Ammon's horn (tissue), 1 donor: ENCODE results near the gene CCT7.
"Not testable (repeated sequence)": the region's sequence is repeated elsewhere in the genome, so short reads cannot be mapped to it uniquely, and the experiment has no call there.

Experiments
- DNase-seq: peaks from one replicate; pipeline ENCODE4 v3.0.0-alpha.2; 2016; ENCODE audit warnings: low spot score

CCT7 gene

DNA sequence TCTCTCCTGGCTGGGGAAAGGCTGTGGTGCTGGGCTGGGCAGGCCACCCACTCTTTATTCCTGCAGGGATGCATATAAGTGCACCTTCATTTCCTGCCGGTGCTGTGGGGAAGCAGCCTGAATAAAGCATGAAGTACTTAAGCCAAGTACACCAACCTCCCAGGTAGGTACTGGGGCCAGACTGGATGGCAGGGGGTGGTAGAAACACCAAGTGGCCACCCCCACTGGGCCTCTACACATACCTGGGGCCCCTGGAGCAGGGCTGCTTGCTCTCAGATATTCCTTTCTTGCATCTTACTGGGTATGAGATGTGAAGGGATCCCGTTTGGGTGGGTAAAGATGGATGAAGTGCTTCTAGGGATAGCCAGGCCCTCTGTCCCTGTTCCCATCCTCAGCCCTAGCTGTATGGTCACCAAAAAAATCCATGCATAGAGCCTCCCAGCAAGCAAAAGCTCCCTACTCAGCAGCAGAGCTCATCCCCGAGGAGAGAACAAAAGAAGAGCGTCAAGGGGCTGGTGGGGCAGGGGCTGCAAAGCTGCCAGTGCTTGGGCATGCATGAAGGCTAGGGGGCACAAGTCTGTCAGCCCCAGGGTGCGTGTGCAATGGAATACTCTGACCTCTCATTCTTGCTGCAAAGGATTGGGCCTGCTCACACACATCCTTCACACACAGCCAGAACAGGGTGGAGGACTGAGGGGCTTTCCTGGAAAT is 22.0 kb downstream of the CCT7 start:
- DNase-seq = no peak

DNA sequence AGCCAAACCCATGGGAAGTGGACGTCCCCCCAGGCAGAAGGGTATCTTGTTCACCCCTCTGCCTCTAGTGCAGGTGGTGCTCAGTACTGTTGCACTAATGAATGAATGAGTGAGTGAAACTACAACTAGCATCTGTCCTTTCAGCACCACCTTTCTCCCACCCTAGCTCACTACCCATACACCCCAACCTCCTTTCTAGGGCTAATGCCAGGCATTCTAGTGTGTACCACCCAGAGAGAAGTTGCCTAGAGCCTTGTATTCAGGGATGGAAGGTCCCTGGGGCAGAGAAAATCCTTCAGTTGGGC is 22.5 kb downstream of the CCT7 start:
- DNase-seq = no peak

DNA sequence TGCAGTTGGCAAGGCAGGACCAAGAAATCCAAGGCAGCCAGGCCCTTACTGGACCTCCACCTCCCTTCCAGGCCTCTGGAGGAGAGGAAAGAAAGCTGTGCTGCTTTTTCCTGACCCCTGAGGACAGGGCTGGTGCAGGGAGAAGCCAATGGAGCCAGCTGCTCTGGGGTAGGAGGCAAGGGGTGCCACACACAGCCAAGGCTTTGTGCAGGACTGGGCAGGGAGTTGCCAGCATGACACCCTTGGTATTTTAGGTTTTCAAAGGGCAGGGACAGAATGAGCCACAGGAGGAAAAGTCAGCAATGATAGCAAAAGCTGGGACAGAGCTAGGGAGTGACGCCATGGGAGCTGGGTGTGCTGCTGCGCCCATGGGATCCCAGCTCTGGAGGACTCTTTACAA is 22.9 kb downstream of the CCT7 start:
- no peak for DNase-seq

DNA sequence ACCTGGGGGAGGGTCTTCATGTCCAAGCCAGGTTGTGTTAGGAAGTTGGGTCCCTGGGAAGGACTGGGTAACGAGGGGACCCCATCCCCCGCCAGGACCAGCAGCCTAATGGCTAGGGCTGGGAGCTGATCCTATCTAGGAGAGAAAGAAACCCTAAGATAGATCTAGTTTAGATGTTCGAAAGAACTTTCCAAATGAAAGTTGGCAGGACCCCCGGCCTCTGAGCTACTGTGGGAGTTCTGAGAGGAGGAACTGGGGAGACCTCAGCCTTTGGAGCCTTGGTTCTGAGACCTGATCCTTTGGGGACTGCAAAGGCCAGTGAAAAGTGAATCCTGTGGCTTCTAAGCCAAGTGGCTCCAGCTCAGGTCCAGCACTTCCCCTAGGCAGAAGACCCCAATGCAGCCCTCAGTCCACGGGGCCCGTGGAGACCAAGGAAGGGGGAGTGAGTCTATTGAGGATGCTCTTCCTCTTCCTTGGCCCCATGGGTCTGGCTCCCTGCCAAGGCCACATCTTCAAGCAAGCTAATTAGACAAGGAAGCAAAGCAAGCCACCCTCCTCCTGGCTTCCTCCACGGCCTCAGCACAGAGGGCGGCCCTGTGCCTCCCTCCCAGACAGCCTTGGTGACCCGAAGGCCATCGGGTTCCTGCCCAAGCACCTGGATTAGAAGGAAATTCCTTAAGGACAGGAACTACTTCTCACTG is 23.5 kb downstream of the CCT7 start:
- no peak for DNase-seq

DNA sequence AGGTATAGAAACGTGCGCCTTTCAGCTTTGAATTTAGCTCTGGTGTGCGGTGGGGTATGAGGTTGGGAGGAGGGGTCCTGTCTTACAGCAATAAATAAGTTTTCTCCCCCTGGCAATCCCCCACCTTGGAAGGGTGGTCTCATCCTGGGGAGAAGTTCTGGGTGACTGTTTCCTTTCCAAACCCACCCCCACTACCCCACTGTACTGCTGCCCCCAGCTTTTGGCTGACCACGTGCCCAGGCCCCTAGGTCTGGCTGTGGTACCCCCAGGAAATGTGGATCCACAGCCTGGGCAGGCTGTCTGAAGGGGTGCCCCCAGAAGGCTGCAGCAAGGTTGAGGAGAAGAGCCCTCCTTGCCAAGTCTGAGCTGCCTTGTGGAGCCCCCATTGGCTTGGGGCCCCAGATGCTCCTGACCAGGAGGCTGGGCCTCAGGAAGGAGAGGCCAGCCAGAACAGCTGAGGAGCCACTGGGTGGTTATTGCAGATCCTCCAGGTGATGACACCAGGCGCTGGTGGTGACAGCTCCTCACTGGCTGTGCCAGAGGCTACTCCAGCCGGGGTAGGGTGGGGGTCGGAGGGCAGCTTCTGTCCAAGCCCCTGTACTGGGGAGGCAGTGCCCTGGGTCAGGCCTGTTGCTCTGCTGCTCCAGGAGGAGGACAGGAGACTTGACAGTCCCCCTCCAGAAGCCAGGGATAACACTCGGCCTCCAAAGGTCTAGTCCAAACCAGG is 24.2 kb downstream of the CCT7 start:
- no peak for DNase-seq

DNA sequence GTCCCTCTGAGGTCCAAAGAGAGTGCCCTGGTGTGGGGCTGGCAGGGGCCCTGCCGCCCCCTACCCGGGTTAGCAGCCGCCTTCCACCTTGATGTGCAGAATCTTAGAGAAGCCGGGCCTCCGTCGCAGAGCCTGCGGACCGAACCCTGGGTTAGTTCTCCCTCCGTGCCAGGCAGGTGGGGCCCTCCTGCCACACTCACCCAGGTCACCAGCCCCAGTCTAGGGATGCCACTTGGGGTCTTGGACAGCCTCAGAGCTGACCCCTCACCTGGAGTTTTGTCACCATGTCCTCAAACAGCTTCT is 24.8 kb downstream of the CCT7 start:
- DNase-seq = no peak

DNA sequence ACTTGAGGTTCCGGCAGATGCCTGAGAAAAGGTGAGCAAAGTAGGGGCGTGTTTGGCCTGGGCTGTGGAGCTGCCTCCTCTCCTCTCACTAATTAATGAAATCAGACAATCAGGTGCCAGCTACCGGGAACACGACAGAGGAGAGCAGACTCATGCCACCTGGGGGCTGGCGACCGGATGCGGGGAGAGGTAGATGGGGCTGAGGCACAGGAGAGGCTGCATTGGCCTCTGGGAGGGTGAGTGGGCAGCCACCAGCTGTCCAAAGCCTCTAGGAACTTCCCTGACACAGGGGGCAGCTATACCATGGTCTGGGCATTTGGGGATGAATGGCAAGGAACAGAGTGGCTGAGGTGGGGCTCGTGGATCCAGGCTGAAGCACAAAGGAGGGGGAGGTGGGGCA is 25.2 kb downstream of the CCT7 start:
- DNase-seq = no peak

DNA sequence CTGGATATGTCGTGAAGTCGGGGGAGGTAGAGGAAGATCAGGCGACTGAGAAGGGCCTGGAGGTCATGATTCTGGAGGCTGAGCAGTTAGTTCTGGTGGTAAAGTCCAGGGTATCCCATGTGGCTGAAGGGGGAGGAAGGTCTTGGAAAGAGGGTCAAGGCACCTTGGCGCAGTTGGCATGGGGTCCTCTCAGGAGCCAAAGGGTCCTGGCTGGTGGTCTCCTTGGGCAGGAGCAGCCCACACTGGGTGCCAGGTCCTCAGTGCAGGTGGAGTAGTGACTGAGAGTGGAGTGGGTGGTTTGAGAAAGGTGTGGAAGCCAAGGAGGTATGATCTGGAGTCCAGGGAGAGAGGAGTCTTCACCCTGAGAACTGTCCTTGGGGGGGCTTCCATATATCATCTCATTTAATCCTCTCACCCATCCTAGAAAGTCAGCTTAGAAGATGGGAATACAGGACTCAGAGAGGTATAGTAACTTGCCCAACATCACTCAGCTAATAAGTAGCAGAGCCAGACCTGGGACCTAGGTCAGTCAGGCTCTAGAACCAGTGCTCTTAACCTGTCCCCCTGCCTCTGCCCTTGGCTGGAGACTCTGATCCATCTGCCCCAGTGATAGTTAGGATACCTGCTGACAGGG is 25.7 kb downstream of the CCT7 start:
- DNase-seq = no peak

DNA sequence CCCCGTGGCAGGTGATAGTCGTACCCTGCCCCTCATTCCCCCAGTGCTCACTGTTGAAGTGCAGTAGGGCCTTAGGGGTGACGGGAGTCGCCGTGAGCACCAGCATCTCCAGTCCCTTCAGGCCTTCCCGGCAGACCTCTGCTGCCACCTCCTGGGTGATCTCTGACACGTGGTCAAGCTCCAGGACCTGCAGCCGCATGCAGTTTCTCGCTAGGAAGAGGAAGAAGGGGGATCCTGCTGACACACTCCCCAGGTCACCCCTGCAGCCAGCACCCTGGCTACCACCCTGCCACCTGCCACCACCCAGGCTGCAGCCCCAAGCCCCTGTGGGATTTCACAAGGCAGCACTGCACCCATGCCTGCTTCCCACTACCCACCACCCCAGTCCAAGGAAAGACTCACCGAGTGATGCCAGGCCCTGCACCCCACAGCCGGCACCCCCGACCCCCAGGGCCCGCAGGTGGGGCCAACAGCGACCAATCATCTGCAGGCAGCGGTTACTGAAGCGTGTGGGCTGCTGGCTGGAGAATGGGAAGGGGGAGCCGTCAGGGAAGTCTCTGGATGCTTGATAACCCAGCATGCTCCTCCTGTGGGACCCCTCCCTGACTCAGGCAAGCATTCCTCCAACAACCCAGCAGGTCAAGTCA is 26.4 kb downstream of the CCT7 start:
- peak; percentile 41 for DNase-seq

DNA sequence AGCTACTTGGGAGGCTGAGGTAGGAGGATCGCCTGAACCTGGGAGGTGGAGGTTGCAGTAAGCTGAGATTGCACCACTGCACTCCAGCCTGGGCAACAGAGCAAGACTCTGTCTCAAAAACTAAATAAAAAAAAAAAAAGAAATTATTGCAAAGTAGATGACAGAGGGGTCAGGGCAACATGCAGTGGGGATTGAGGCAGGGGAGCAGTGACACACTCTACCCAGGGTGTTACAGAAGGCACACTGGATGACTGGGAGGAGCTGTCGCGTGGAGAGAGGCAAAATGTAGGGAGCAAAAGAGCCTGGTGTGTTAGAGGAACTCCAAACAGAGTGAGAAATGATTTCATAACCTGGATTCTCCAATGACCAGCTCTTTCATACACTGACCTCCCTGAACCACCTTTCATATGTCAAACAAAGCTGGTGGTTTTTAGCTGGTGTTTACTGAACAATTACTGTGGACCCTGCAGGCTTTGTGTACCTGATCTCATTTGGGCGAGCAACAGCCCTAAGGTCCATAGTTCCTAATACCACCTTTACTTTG is 28.1 kb downstream of the CCT7 start:
- no peak for DNase-seq

DNA sequence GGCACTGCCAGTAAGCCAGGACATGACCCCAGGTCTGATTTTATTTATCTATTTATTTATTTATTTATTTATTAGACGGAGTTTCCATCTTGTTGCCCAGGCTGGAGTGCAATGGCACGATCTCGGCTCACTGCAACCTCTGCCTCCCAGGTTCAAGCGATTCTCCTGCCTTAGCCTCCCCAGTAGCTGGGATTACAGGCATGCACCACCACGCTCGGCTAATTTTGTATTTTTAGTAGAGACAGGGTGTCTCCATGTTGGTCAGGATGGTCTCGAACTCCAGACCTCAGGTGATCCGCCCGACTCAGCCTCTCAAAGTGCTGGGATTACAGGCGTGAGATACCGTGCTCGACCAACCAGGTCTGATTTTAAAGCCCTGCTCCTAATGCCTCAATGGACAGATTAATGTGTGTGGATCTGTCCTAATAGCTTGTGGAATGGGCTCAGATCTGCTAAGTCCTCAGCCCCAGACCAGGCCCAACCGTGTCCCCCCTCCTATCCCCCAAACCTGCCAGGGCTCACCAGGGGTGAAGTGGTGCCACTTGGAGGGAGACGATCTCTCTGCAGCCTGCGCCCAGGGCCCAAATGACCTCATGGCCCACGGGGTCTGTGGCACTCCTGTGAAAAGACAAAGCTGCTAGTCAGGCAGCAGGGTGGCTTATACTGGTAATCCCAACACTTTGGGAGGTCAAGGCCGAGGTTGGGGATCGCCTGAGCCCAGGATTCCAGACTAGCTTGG is 28.8 kb downstream of the CCT7 start:
- DNase-seq = not testable (repeated sequence)

DNA sequence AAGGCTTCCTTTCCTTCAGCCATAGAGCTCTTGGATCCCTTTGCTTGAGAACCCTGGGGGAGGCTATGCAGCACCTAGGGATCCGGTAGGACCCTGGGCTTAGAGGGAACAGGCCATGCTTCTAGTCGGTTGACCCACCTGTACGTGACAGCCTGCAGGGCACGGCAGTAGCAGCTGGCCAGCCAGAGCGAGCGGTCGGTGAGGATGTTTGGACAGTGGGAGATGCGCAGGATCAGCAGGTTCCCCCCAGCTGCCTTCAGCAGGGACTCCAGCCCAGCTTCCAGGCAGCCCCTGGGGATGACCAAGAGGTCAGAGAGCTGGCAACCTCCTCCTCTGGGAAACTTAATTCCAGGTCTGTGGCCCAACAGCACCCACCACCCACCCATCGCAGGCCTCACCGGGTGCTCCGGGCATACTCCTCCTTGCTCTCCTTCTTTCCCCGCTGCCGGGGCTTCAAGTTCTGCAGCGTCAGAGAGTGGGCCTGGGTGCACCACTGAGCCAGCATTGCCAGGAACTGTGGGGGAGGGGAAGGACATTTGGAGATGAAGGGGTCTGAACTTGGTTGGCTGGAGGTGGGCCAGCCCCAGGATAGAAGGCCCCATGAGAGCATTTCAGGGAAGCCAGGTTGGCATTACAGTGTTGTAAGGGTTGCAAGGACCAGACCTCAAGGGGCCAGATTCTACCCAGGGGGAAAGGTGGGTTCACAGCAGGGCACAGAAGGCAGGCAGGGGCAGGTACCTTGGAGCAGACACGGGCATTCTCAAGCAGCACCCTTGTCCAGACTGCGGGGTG is 29.6 kb downstream of the CCT7 start:
- no peak for DNase-seq

DNA sequence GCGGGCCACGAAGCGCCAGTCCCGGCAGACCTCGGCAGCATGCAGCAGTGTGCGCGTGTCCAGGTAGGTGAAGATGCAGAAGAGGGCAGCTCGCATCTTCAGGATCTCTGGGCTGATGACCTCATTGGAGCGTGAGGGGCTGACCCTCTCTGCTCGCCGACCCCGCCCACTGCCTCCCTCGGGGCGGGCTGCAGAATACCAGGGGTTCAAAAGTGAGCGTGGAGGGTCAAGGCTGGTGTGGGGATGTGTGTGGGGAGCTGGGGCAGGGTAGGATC is 30.2 kb downstream of the CCT7 start:
- no peak for DNase-seq

DNA sequence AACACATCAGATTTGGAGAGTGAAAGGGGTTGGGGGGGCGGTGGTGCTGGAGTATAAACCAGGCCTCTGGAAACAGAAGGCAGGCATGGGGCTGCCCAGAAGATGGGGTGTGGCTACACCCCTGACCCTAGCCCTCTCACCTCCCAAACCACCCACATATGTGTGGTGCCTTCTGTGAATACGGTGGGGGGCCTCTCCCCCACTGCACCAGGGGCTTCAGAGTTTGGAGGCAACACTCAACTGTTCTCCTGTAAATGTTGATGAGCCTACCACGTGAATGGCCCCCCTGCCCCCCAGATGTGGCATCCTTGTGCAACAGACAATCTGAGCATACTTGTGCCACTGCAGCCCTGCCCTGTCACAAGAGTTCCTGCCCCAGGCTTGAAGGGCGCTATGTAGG is 30.7 kb downstream of the CCT7 start:
- no peak for DNase-seq

DNA sequence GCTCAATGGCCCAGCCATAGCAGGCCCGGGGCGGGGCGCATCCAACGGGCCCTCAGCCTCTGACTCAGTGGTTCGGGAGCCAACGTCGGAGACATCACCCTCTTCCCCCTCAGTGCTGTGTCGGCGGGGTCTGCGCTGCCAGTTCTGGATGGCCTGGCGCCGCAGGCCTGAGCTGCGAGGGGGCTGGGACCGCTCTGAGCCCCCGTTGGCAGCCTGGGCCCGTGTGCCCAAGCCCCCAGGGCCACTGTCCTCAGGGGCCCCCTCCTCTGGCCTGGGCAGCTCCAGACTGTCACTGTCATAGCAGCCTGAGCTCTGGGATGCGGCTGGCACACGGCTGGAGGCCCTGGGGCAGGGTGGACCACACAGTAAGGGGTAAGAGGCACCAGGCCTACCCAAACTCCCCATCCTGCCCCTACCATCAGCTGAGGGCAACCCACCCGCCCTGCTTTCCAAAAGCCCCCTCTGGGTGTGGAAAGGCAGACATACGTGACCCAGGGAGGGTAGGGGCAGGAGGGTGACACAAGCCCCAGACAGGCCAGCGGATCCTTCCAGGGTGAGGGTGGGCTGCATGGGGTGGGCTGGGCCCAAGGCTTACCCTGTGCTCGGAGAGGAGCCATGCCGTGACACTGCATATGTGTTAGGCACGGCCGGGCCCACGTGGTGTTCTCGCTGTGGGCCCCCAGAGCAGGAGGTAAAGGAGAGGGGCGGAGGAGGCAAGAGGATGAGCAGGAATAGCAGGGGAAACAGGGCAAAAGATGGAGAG is 31.4 kb downstream of the CCT7 start:
- no peak for DNase-seq

DNA sequence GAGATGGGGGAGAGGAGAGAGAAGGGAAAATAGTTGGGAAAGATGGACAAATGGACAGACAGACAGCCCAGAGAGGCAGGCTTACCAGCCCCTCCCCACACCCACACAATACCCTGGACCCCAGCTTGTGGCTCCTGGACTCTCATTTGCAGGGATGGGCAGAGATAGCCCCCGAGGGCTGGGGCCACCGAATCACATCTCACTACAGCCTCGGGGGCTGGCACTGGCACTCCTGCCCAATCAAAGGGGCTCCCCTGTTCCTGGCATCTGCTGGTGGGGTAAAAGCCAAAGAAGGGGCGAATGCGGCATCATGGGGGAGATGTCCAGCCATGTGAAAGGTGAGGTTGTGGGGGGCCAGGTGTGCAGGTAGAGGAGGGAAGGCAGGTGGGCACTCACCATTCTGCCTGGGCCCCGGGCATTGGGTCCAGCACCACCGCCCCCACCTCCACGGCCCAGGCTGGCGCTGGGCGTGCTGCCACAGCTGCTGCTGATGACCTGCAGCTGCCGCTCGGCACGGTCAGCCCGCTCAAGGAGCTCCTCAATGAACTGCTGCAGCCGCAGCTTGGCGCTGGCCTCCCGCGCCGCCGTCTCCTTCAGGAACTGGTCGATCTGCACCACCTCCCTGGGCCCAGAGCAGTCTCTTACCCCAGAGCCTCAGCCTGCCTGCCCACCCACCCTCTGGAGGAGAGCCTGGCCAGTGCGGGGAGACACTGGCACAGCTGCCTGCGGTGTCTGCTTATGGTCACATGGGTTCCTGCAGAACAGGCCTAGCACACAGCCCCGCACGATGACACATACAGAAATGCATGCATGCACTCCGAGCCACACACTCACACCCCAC is 32.2 kb downstream of the CCT7 start:
- peak; percentile 54 for DNase-seq

DNA sequence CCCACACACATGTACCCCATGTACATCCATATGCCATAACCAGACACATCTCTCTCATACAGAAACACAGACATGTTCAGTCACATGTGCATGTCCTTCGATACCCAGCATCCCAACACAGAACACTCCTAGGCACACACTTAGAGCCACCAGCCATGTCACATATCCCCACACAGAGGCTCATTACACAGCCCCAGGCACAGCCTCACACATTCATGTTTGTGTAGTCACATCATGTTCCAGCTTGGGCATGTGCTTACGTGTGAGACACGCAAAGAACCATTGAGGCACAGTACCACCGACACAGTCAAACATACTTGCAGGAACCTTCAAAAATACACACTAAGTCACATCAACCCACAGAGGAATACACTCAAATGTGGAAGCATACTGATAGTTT is 32.9 kb downstream of the CCT7 start:
- DNase-seq = no peak

DNA sequence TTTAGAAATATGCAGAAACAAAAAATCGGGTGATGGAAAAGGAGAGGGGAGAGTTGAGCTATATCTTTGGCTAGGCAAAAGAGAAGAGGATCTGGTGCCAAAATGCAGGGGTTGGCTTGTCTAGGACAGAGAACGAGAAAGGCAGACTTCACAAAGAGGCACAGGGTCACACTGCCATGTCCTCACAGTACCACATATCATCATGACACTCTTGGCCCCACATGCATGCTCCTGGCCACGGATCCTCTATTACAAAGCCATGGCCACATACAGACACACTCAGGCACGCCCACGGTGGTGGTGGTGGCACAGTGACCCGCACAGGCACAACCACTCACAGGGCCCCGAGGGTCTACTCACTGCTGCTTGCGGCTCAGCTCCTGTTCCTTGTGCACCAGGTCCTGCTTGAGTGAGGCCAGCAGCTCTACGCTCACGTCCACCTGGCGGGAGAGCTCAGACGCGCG is 34.3 kb downstream of the CCT7 start:
- DNase-seq = no peak
